ENCODE results near the gene GABARAPL2.

The GABARAPL2 gene

GRCh38 chr16:75555213-75555706 is 10.9 kb upstream of the GABARAPL2 start:
- peak; percentile 92 for DNase-seq

GRCh38 chr16:75555707-75556430 is 10.3 kb upstream of the GABARAPL2 start, which contains the start of gene TMEM231:
TMEM231 (minus strand) TSS chr16:75556252; CDS start chr16:75556209, 43 bp downstream.
- DNase-seq, result peak; percentile 98

- DNase-seq, result no peak
Measured at GRCh38 chr16:75556431-75556950, 9.7 kb upstream of the GABARAPL2 start.

- DNase-seq, result no peak
Measured at GRCh38 chr16:75558846-75559401, 7.3 kb upstream of the GABARAPL2 start.

GRCh38 chr16:75559564-75560372 is 6.4 kb upstream of the GABARAPL2 start:
- peak; percentile 62 for DNase-seq

- no peak for DNase-seq
Measured at GRCh38 chr16:75565640-75566039, 539 bp upstream of the GABARAPL2 start.

GRCh38 chr16:75566758-75567255 is 628 bp downstream of the GABARAPL2 start:
- peak; percentile 40 for DNase-seq

GRCh38 chr16:75567911-75568310 is 1.7 kb downstream of the GABARAPL2 start:
- no peak for DNase-seq

- no peak for DNase-seq
Measured at GRCh38 chr16:75570396-75571065, 4.4 kb downstream of the GABARAPL2 start.

GRCh38 chr16:75572864-75573542 is 6.8 kb downstream of the GABARAPL2 start:
- no peak for DNase-seq

- DNase-seq, result no peak
Measured at GRCh38 chr16:75573955-75574354, 7.8 kb downstream of the GABARAPL2 start.

GRCh38 chr16:75575958-75576357 is 9.8 kb downstream of the GABARAPL2 start:
- DNase-seq, result no peak

GRCh38 chr16:75576384-75576811 is 10.2 kb downstream of the GABARAPL2 start:
- DNase-seq, result peak; percentile 35

- DNase-seq, result no peak
Measured at GRCh38 chr16:75578212-75578611, 12.0 kb downstream of the GABARAPL2 start.

- no peak for DNase-seq
Measured at GRCh38 chr16:75578725-75579124, 12.5 kb downstream of the GABARAPL2 start.

- DNase-seq, result no peak
Measured at GRCh38 chr16:75579281-75579834, 13.2 kb downstream of the GABARAPL2 start.

GRCh38 chr16:75584108-75584507 is 17.9 kb downstream of the GABARAPL2 start:
- no peak for DNase-seq

GRCh38 chr16:75588716-75589115 is 22.5 kb downstream of the GABARAPL2 start:
- DNase-seq, result no peak

- peak; percentile 83 for DNase-seq
Measured at GRCh38 chr16:75589306-75589705, 23.1 kb downstream of the GABARAPL2 start.

- peak; percentile 95 for DNase-seq
Measured at GRCh38 chr16:75590920-75591843, 25.0 kb downstream of the GABARAPL2 start.
